Measurements from ENCODE around the gene SDHAF2.

- TF ChIP-seq CTCF (IDR thresholded peaks at IDR 0.05): no peak
- TF ChIP-seq POLR2AphosphoS5 (IDR thresholded peaks at IDR 0.05): no peak
- no peak for TF ChIP-seq POLR2A (IDR thresholded peaks at IDR 0.05)
- no peak for TF ChIP-seq EP300 (IDR thresholded peaks at IDR 0.05; ENCODE audit: low read depth)
Observed at GRCh38 chr11:61486779-61487178, 56.9 kb downstream of the SDHAF2 start.

All from transverse colon (tissue), 4 donors.